Measurements from ENCODE around the gene TTC3.

TTC3 gene

GRCh38 chr21:37231671-37232070, 158.6 kb downstream of the TTC3 start:
- Histone ChIP-seq H3K4me3 (ENCODE audit: low read depth, low read length) (no peak overlapping the region), H3K4me1 (no peaks in the 10 kb centered on the region), H3K9me3 (no peaks in the 10 kb centered on the region), H3K36me3 (peaks cover 54% of the 10 kb centered on the region), H3K27me3 (no peaks in the 10 kb centered on the region)
- no peak for TF ChIP-seq CTCF (IDR thresholded peaks at IDR 0.05; ENCODE audit: low read depth, low read length)
- no peak for DNase-seq

GRCh38 chr21:37232274-37233018, 159.4 kb downstream of the TTC3 start:
- H3K4me3 ChIP-seq (ENCODE audit: low read depth, low read length): no peak overlapping the region
- peaks cover 51% of the 10 kb centered on the region for H3K36me3 ChIP-seq
- TF ChIP-seq CTCF (IDR thresholded peaks at IDR 0.05; ENCODE audit: low read depth, low read length): no peak
- H3K9me3 ChIP-seq: no peaks in the 10 kb centered on the region
- H3K4me1 ChIP-seq: no peaks in the 10 kb centered on the region
- no peaks in the 10 kb centered on the region for H3K27me3 ChIP-seq
- DNase-seq: no peak

- Histone ChIP-seq H3K36me3 (peaks cover 51% of the 10 kb centered on the region), H3K9me3 (no peaks in the 10 kb centered on the region), H3K4me3 (ENCODE audit: low read depth, low read length) (no peak overlapping the region), H3K27me3 (no peaks in the 10 kb centered on the region), H3K4me1 (no peaks in the 10 kb centered on the region)
- TF ChIP-seq CTCF (IDR thresholded peaks at IDR 0.05; ENCODE audit: low read depth, low read length): no peak
- no peak for DNase-seq
Observed at GRCh38 chr21:37233551-37234146, 160.6 kb downstream of the TTC3 start.

- TF ChIP-seq CTCF (IDR thresholded peaks at IDR 0.05; ENCODE audit: low read depth, low read length): no peak
- H3K4me1 ChIP-seq: no peaks in the 10 kb centered on the region
- no peak for DNase-seq
- H3K36me3 ChIP-seq: peaks cover 41% of the 10 kb centered on the region
- H3K4me3 ChIP-seq (ENCODE audit: low read depth, low read length): no peak overlapping the region
- H3K27me3 ChIP-seq: no peaks in the 10 kb centered on the region
- no peaks in the 10 kb centered on the region for H3K9me3 ChIP-seq
Observed at GRCh38 chr21:37237346-37237745, 164.3 kb downstream of the TTC3 start.

GRCh38 chr21:37237764-37238163, 164.7 kb downstream of the TTC3 start:
- H3K27me3 ChIP-seq: no peaks in the 10 kb centered on the region
- DNase-seq: no peak
- H3K4me3 ChIP-seq (ENCODE audit: low read depth, low read length): no peak overlapping the region
- TF ChIP-seq CTCF (IDR thresholded peaks at IDR 0.05; ENCODE audit: low read depth, low read length): no peak
- H3K9me3 ChIP-seq: no peaks in the 10 kb centered on the region
- peaks cover 37% of the 10 kb centered on the region for H3K36me3 ChIP-seq
- no peaks in the 10 kb centered on the region for H3K4me1 ChIP-seq

GRCh38 chr21:37240978-37241377, 167.9 kb downstream of the TTC3 start:
- TF ChIP-seq CTCF (IDR thresholded peaks at IDR 0.05; ENCODE audit: low read depth, low read length): no peak
- no peaks in the 10 kb centered on the region for H3K9me3 ChIP-seq
- H3K36me3 ChIP-seq: peaks cover 32% of the 10 kb centered on the region
- no peak overlapping the region for H3K4me3 ChIP-seq (ENCODE audit: low read depth, low read length)
- DNase-seq: no peak
- no peaks in the 10 kb centered on the region for H3K4me1 ChIP-seq
- H3K27me3 ChIP-seq: no peaks in the 10 kb centered on the region

Measured in BE2C (cell line).